GM12878 (cell line): ENCODE data around the gene EPS8.

Source experiments
- CTCF ChIP-seq, 3 experiments: IDR thresholded peaks in 2 of 3; conservative IDR thresholded peaks in 1 of 3; 2 replicates each; pipeline ENCODE4 v1.5.1; 2011; ENCODE audit warnings: low read depth in 3 of 3, low read length in 3 of 3, mild to moderate bottlenecking in 3 of 3, control low read depth in 2 of 3, moderate library complexity in 2 of 3, inconsistent platforms in 1 of 3, mixed read lengths in 1 of 3; ENCODE audit not compliant: control insufficient read depth in 2 of 3, insufficient read depth in 1 of 3; ENCODE audit errors: extremely low read depth in 1 of 3
- ETV6 ChIP-seq, 2 experiments: fragments of 450-650 bp in 1 of 2; IDR thresholded peaks in 1 of 2; conservative IDR thresholded peaks in 1 of 2; 2 replicates each; pipeline ENCODE4 v1.6.1; 2014; ENCODE audit warnings: antibody characterized with exemption in 1 of 2, borderline replicate concordance in 1 of 2, low read depth in 1 of 2, mild to moderate bottlenecking in 1 of 2, moderate library complexity in 1 of 2
- SRF ChIP-seq, 2 experiments: IDR thresholded peaks; 2 replicates each; pipeline ENCODE4 v1.6.1; 2011; ENCODE audit warnings: low read depth in 2 of 2, low read length in 2 of 2, mild to moderate bottlenecking in 1 of 2, moderate library complexity in 1 of 2
- TAF1 ChIP-seq: IDR thresholded peaks from 2 replicates; pipeline ENCODE4 v1.6.1; 2011; ENCODE audit warnings: mild to moderate bottlenecking, low read depth, low read length, borderline replicate concordance
- ZNF622 ChIP-seq: fragments of 450-650 bp; IDR thresholded peaks from 2 replicates; pipeline ENCODE4 v1.6.1; 2017; ENCODE audit warnings: mild to moderate bottlenecking, inconsistent platforms

GRCh38 chr12:15763328-15763727 lies 25.9 kb downstream of the EPS8 start:
- TF ChIP-seq CTCF (IDR thresholded peaks at IDR 0.05 in 2 of 3, conservative IDR thresholded peaks at IDR 0.05 in 1 of 3; ENCODE audit: control insufficient read depth in 2 of 3, extremely low read depth in 1 of 3, insufficient read depth in 1 of 3, low read depth in 3 of 3, low read length in 3 of 3) (no peak), TAF1 (no peak), ZNF622 (no peak), ETV6 (conservative IDR thresholded peaks at IDR 0.05 in 1 of 2, IDR thresholded peaks at IDR 0.05 in 1 of 2; ENCODE audit: borderline replicate concordance in 1 of 2, low read depth in 1 of 2) (no peak), SRF (IDR thresholded peaks at IDR 0.05; ENCODE audit: low read depth in 2 of 2, low read length in 2 of 2) (no peak)
